Measurements from ENCODE around the gene TBC1D5.
A peak's percentile ranks its signal among the peaks of the same experiment; 100 is the strongest.

The TBC1D5 gene

DNA sequence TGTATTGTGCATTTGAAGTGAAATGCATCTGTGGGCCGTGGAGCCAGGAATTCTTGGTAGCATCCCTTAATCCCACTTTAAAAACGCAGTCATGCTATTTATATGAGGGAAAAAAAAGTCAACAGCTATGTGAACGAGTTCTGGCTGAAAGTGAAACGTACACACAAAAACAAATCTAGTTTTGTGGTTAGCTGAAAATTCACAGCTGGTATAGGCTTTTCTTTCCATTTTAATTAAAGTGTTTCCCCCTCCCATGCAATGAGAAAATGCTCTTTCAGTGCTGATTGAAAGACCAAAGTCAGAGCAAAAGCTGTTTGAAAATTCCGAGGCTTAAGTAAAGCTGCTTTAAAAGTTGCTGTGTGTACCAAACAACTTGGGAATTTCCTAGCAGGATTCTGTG is 560.3 kb downstream of the TBC1D5 start:
- H3K4me3 ChIP-seq (ENCODE audit: low read depth, low read length), result no peak overlapping the region
- DNase-seq (ENCODE audit: low read depth), result no peak

DNA sequence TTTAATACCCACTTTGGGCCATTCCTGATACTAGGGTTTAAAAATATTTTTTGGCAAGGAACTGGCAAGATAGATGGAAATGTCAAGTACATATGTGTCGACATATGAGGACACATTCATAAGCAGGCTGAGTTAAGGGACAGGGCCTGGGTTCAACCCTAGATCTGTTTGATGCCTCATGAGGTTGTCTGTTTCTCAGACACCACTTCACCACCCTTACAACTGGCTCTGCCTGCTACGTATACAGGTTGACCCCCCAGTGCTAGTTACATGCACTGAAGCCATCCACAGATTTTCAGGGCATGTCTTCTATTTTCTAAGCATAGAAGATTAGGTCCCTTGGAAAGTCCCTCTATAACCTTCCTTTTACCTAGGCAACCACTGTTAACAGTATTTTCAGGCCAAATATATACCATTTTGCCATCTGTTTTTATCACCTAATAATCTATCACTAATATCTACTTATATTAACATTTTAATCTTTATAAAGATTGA is 561.0 kb downstream of the TBC1D5 start:
- no peak for DNase-seq (ENCODE audit: low read depth)
- no peak overlapping the region for H3K4me3 ChIP-seq (ENCODE audit: low read depth, low read length)

- DNase-seq (ENCODE audit: low read depth), result no peak
- no peak overlapping the region for H3K4me3 ChIP-seq (ENCODE audit: low read depth, low read length)
Measured at GRCh38 chr3:17179381-17180205, 562.8 kb downstream of the TBC1D5 start.

DNA sequence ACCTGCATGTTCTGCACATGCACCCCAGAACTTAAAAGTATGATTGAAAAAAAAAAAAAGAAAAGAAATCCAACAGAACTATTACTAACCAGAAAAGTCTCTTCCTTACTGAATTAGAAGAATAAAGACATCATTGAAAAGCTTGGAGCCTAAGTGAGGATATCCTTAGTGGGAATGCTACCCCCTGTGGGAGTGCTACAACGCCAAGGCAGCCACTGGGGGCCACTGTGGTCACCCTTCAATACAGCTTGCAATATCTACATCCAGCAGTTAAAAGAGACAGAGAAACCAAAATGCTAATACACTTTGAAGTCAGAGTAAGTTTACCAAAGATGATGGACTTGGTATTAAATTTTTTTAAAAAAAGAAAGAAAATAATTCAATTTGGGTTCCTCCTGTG is 565.7 kb downstream of the TBC1D5 start:
- DNase-seq (ENCODE audit: low read depth), result no peak
- no peak overlapping the region for H3K4me3 ChIP-seq (ENCODE audit: low read depth, low read length)

DNA sequence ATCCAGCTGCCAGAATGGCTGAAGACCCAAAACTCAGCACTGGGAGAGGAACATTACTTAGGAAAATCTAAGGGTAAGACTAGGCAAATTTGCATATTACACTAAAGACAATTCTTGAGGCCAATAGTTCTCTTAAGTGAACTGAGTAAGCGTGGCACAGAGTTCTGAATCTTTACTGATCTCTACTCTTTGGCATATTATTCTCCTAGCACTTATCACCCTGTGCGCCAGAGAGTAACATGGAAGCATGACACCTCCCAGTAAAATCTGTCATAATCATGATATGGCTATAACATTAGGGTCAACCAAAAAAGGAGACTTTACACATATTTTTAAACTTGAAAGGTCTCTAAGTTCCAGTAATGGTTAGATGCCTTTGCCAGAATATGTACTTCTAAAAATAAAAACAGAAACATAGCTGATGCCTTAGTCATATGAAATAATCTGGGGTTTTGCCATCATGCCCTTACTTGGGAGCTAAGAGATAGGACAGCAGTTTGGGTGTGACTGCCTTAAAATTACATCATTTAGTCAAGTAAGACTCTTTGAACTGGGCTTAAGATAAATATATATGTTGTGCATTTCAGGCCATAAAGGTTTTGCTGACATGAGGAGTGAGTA is 567.1 kb downstream of the TBC1D5 start:
- peak; percentile 67 for DNase-seq (ENCODE audit: low read depth)
- H3K4me3 ChIP-seq (ENCODE audit: low read depth, low read length), result no peak overlapping the region

DNA sequence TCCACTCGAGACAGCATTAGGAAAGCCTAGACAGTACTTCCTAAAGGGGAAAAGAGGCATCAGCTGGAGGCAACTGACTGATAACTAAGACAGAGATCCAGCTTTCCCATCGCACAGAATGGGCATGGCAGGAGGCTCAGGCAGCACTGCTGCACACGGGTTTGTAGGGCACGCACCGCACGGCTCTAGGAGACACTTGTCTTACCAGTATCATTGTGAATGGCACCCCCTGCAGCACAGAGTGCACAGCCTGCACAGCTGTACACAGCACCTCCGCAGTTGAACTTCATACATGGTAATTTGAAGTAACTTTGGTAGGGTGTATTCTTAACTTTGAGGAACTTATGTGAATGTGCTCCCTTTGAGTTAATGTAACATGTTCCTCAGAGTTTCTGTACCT is 576.1 kb downstream of the TBC1D5 start:
- DNase-seq (ENCODE audit: low read depth), result no peak
- no peak overlapping the region for H3K4me3 ChIP-seq (ENCODE audit: low read depth, low read length)

- no peak overlapping the region for H3K4me3 ChIP-seq (ENCODE audit: low read depth, low read length)
- DNase-seq (ENCODE audit: low read depth), result no peak
Measured at GRCh38 chr3:17162116-17162515, 580.3 kb downstream of the TBC1D5 start.

GRCh38 chr3:17160597-17160996 is 581.8 kb downstream of the TBC1D5 start:
- DNase-seq (ENCODE audit: low read depth), result no peak

GRCh38 chr3:17158941-17159682 is 583.3 kb downstream of the TBC1D5 start:
- no peak for DNase-seq (ENCODE audit: low read depth)
- H3K4me3 ChIP-seq (ENCODE audit: low read depth, low read length), result no peak overlapping the region

More at GRCh38 chr3:17160597-17160996, 581.8 kb downstream of the TBC1D5 start:
- H3K4me3 ChIP-seq (ENCODE audit: low read depth, low read length), result no peak overlapping the region

- no peak overlapping the region for H3K4me3 ChIP-seq (ENCODE audit: low read depth, low read length)
- no peak for DNase-seq (ENCODE audit: low read depth)
Measured at GRCh38 chr3:17157713-17158112, 584.7 kb downstream of the TBC1D5 start.

DNA sequence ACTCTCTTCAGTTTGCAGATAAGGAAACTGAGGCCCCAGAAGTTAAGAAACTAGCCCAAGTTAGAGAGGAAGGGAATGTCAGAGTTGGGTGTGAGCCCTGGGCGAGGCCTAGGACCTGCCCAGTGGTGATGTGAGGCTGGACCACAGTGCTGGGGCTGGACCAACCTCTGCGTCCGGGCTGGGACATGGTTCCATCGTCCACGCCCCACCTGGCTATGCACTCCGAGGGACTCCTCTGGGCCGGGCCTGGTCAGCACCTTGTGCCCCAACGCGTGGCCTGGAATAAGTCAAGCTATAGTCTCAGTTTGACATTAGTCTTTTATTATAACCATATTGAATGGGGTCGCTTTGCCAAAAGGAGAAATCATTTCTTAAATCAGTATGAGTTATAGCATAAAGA is 585.6 kb downstream of the TBC1D5 start:
- no peak for DNase-seq (ENCODE audit: low read depth)
- no peak overlapping the region for H3K4me3 ChIP-seq (ENCODE audit: low read depth, low read length)

GRCh38 chr3:17155951-17156350 is 586.5 kb downstream of the TBC1D5 start:
- DNase-seq (ENCODE audit: low read depth), result no peak
- no peak overlapping the region for H3K4me3 ChIP-seq (ENCODE audit: low read depth, low read length)

- H3K4me3 ChIP-seq (ENCODE audit: low read depth, low read length), result no peak overlapping the region
- no peak for DNase-seq (ENCODE audit: low read depth)
Measured at GRCh38 chr3:17154941-17155340, 587.5 kb downstream of the TBC1D5 start.

GRCh38 chr3:17154221-17154620 is 588.2 kb downstream of the TBC1D5 start:
- no peak for DNase-seq (ENCODE audit: low read depth)

GRCh38 chr3:17153209-17153608 is 589.2 kb downstream of the TBC1D5 start:
- DNase-seq (ENCODE audit: low read depth), result no peak
- H3K4me3 ChIP-seq (ENCODE audit: low read depth, low read length), result no peak overlapping the region

More at GRCh38 chr3:17154221-17154620, 588.2 kb downstream of the TBC1D5 start:
- no peak overlapping the region for H3K4me3 ChIP-seq (ENCODE audit: low read depth, low read length)

GRCh38 chr3:17151598-17152373 is 590.6 kb downstream of the TBC1D5 start:
- no peak for DNase-seq (ENCODE audit: low read depth)
- H3K4me3 ChIP-seq (ENCODE audit: low read depth, low read length), result no peak overlapping the region

- DNase-seq (ENCODE audit: low read depth), result no peak
- no peak overlapping the region for H3K4me3 ChIP-seq (ENCODE audit: low read depth, low read length)
Measured at GRCh38 chr3:17149076-17149475, 593.4 kb downstream of the TBC1D5 start.

- H3K4me3 ChIP-seq (ENCODE audit: low read depth, low read length), result no peak overlapping the region
- no peak for DNase-seq (ENCODE audit: low read depth)
Measured at GRCh38 chr3:17144665-17144993, 597.8 kb downstream of the TBC1D5 start.

DNA sequence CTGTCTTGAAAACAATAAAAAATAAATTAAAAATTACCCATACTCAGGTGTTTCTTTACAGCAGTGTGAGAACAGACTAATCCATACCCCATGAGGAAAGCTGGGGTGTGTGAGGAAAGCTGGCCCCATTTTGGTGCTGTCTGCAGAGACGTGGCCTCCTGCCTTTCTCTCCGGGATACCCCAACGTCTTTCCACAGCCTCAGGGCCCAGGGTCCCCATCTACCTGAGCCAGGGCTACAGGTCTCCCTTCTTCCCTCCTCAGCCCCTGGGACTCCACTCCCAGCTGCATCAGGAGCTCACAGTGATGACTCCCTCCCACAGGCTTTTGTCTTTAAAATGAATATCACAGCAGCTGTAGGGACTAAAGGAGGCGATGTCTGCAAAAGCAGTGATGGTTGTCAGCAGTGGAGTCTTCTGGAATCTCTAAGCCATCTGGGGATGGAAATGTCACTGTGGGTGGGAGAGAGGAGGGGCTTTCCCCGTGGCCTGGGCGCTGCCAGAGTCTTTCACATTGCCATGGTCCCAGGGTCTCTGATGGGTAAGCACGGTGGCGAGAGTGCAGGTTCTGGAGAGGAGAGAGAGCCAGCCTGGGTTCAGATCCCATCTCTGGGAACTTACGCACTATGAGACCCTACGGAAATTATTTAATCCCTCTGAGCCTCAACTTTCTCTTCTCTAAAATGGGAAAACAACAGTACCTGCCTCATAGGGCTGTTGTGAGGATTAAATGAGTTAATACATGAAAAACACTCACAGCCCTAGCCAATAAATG is 598.4 kb downstream of the TBC1D5 start:
- no peak overlapping the region for H3K4me3 ChIP-seq (ENCODE audit: low read depth, low read length)
- no peak for DNase-seq (ENCODE audit: low read depth)
